ENCODE data around the gene IL12RB2. TPM values are rescaled to one million over a fixed set of nuclear protein-coding genes. Genes with fewer than 3 reads are reported as not detected.

The IL12RB2 gene
- total RNA-seq, 2 experiments from 2014 or later, result 86.9 to 90.7 TPM

DNA sequence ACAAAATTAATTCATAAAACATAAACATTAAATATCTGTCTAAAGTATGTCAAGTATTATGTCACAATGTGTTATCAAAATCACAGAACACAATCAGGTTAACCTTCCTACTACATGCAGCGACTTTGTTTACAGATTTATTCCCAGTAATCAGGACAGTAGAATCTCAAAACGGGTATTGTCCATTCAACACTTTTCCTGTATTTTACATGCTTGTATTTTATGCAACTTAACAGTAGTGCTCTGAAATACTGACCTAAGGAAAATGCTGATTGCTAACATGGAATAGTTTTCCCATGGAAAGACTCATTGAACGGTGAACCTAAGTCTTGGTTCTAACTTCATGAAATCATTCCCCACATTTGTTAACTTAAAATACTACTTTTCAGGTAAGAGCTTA, 120.3 kb downstream of the IL12RB2 start:
- Mint-ChIP-seq H3K27me3 (no peaks in the 10 kb centered on the region), H3K36me3 (peaks cover 68% of the 10 kb centered on the region), H3K4me1 (ENCODE audit: low read depth) (peaks cover 56% of the 10 kb centered on the region), H3K27ac (peak overlapping the region; percentile 97), H3K4me3 (peak overlapping the region; percentile 83), H3K9me3 (no peaks in the 10 kb centered on the region)
- ChIA-PET CTCF (interaction anchor here (0.7 to 2.1 kb wide), 7 partner anchors 12 to 243 kb away, joined by 3 to 16 read pairs (median 3); no protein-coding TSS in a partner anchor), POLR2A (interaction anchor here (0.6 to 4.3 kb wide), 7 partner anchors 9 to 261 kb away, joined by 3 to 32 read pairs (median 13); partner anchors contain the start of genes GADD45A and IL23R)
- intact Hi-C loops (cut with micrococcal nuclease), result loop anchor here (2.0 kb wide), 1 partner anchor 15 kb away; no protein-coding TSS in a partner anchor
- DNase-seq, result no peak

DNA sequence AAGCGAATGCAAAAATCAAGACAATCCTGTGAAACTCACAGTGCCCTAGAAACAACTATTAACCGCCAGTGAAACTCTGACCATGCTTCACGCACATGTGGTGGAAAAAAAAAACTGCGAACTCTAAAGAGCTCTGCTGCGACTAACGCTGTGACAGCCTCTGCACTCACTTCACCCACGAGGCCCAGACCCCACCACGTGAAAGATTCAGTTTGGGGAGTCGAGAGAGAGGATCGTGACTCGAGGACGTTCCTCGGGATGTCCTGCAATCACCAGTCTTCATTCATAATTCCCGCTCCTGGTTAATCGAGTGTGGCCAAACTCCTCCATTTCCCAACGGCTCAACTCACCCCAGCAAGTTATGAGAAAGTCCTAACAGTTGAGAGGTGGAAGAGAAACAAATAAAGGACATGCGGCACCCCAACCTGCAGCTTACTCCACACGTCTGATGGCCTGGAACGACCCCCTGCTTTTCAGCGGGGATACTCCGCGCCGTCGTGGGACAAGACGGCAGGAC, 121.4 kb downstream of the IL12RB2 start:
- peak overlapping the region; percentile 97 for H3K27ac Mint-ChIP-seq
- H3K36me3 Mint-ChIP-seq, result peaks cover 59% of the 10 kb centered on the region
- peak; percentile 47 for DNase-seq
- POLR2A ChIA-PET, result interaction anchor here (0.6 to 4.3 kb wide), 14 partner anchors 8 to 267 kb away, joined by 3 to 32 read pairs (median 9); partner anchors contain the start of genes GADD45A and IL23R
- peaks cover 60% of the 10 kb centered on the region for H3K4me1 Mint-ChIP-seq (ENCODE audit: low read depth)
- H3K4me3 Mint-ChIP-seq, result peak overlapping the region; percentile 83
- intact Hi-C loops (cut with micrococcal nuclease), result no loop called here
- H3K27me3 Mint-ChIP-seq, result no peaks in the 10 kb centered on the region
- CTCF ChIA-PET, result interaction anchor here (0.7 to 2.1 kb wide), 7 partner anchors 10 to 216 kb away, joined by 3 to 16 read pairs (median 3); no protein-coding TSS in a partner anchor
- H3K9me3 Mint-ChIP-seq, result no peaks in the 10 kb centered on the region

- Mint-ChIP-seq H3K9me3 (no peaks in the 10 kb centered on the region), H3K27ac (peak overlapping the region; percentile 97), H3K36me3 (peaks cover 53% of the 10 kb centered on the region), H3K4me3 (peak overlapping the region; percentile 83), H3K27me3 (no peaks in the 10 kb centered on the region), H3K4me1 (ENCODE audit: low read depth) (peaks cover 57% of the 10 kb centered on the region)
- DNase-seq, result peak; percentile 50
- CTCF ChIA-PET, result interaction anchor here (1.3 to 2.1 kb wide), 5 partner anchors 11 to 217 kb away, joined by 3 to 16 read pairs (median 6); no protein-coding TSS in a partner anchor
- POLR2A ChIA-PET, result interaction anchor here (0.6 to 4.3 kb wide), 16 partner anchors 8 to 376 kb away, joined by 3 to 32 read pairs (median 8); partner anchors contain the start of genes GADD45A, IL23R and SLC35D1
- intact Hi-C loops (cut with micrococcal nuclease), result loop anchor here (1.0 to 10.0 kb wide), 12 partner anchors 29 to 505 kb away; partner anchors contain the start of genes DNAI4 and MIER1
Measured at GRCh38 chr1:67429528-67430357, 122.1 kb downstream of the IL12RB2 start.

DNA sequence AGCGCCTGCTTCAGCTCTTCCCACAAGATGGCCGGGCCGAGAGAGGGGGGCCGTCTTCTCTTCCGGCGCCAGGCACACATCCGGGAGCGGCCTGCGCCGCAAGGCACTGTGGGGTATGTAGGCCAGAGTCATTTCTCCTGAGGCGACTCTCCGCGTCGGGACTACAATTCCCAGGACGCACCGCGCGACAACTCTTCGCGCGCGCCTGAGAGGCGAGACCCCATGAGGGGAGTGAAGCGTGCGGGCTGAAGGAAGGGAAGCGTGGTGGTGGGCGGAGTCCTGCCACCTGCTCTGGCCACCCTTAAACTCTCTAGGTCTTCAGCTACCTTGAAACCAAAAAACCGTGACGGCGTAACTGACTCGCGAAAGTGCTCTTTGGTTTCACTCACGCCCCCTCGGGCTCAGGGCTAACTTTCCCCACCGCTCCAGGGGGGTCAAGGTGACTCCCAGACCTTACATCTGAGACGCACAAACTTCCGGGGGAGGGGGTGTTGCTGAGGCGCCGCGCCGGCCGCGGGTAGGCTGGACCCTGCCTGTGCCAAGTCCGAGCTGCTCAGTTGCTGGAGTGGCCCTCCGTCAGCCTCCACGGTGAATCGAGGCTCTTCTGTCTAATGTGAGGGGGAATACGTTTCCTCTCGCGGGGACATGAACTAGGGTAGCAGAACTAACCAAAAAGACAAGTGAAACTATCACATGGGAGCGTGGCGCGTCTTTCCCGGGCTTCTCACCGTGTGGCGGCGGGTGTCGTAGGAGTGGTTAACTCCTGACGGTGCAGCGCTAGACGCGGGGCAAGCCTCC, 122.9 kb downstream of the IL12RB2 start, which contains the start of gene SERBP1:
TSS of gene SERBP1 (minus strand) at position 45 of the 798 bp plus-strand sequence. CDS start 102 bp downstream, outside the sequence.
- H3K27ac Mint-ChIP-seq, result peak within 1 kb of the TSS; percentile 97
- H3K36me3 Mint-ChIP-seq, result peaks cover 45% of the 10 kb centered on the region
- peak; percentile 97 for DNase-seq
- CTCF ChIA-PET, result interaction anchor here (2.1 to 2.8 kb wide), 2 partner anchors 70 kb away, joined by 11 to 13 read pairs; no protein-coding TSS in a partner anchor
- peak within 1 kb of the TSS; percentile 83 for H3K4me3 Mint-ChIP-seq
- H3K4me1 Mint-ChIP-seq (ENCODE audit: low read depth), result peaks cover 50% of the 10 kb centered on the region
- POLR2A ChIA-PET, result interaction anchor here (0.6 to 4.3 kb wide), 15 partner anchors 11 to 377 kb away, joined by 3 to 32 read pairs (median 6); partner anchors contain the start of genes GADD45A, IL23R and SLC35D1
- H3K27me3 Mint-ChIP-seq, result no peaks in the 10 kb centered on the region
- intact Hi-C loops (cut with micrococcal nuclease), result loop anchor here (1.0 to 10.0 kb wide), 13 partner anchors 11 to 506 kb away; partner anchors contain the start of genes DNAI4 and MIER1
- no peaks in the 10 kb centered on the region for H3K9me3 Mint-ChIP-seq

GRCh38 chr1:67431156-67431765, 123.6 kb downstream of the IL12RB2 start:
- ChIA-PET POLR2A (interaction anchor here (1.3 to 4.3 kb wide), 10 partner anchors 10 to 260 kb away, joined by 3 to 32 read pairs (median 8); partner anchors contain the start of gene GADD45A), CTCF (interaction anchor here (0.9 to 2.8 kb wide), 3 partner anchors 69 to 219 kb away, joined by 4 to 13 read pairs (median 6); no protein-coding TSS in a partner anchor)
- peaks cover 43% of the 10 kb centered on the region for H3K4me1 Mint-ChIP-seq (ENCODE audit: low read depth)
- no peak for DNase-seq
- H3K4me3 Mint-ChIP-seq, result peak overlapping the region; percentile 83
- peak overlapping the region; percentile 97 for H3K27ac Mint-ChIP-seq
- intact Hi-C loops (cut with micrococcal nuclease), result loop anchor here (1.0 to 10.0 kb wide), 8 partner anchors 10 to 446 kb away; no protein-coding TSS in a partner anchor
- peaks cover 38% of the 10 kb centered on the region for H3K36me3 Mint-ChIP-seq
- H3K9me3 Mint-ChIP-seq, result no peaks in the 10 kb centered on the region
- H3K27me3 Mint-ChIP-seq, result no peaks in the 10 kb centered on the region

GRCh38 chr1:67431869-67432578, 124.4 kb downstream of the IL12RB2 start:
- intact Hi-C loops (cut with micrococcal nuclease), result loop anchor here (1.0 to 10.0 kb wide), 8 partner anchors 9 to 447 kb away; no protein-coding TSS in a partner anchor
- peaks cover 40% of the 10 kb centered on the region for H3K4me1 Mint-ChIP-seq (ENCODE audit: low read depth)
- peaks cover 33% of the 10 kb centered on the region for H3K36me3 Mint-ChIP-seq
- ChIA-PET CTCF (interaction anchor here (0.7 to 2.8 kb wide), 5 partner anchors 21 to 274 kb away, joined by 3 to 13 read pairs (median 4); no protein-coding TSS in a partner anchor), POLR2A (interaction anchor here (1.4 to 4.3 kb wide), 4 partner anchors 31 to 253 kb away, joined by 5 to 32 read pairs (median 10); partner anchors contain the start of gene GADD45A)
- H3K27me3 Mint-ChIP-seq, result no peaks in the 10 kb centered on the region
- peak overlapping the region; percentile 83 for H3K4me3 Mint-ChIP-seq
- H3K27ac Mint-ChIP-seq, result peak overlapping the region; percentile 97
- no peak for DNase-seq
- H3K9me3 Mint-ChIP-seq, result no peaks in the 10 kb centered on the region

DNA sequence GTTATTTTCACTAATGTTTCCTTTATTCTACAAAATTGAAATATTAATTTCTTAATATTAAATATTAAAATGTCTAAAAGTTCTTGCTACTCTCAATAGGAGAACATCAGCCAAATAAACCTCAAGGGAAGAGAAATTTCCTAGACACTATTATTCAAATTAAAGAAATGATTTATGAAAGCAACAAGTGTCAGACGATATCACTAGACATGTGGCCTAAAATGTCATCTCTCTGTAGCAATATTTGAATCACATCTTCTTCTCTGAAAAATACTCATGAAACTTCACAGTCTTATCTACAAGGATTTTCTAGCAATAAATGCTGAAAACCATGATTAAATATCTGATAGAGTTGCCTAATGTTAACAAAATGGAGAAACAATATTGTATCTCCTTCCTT, 125.1 kb downstream of the IL12RB2 start:
- no peaks in the 10 kb centered on the region for H3K9me3 Mint-ChIP-seq
- DNase-seq, result no peak
- peaks cover 25% of the 10 kb centered on the region for H3K36me3 Mint-ChIP-seq
- no peaks in the 10 kb centered on the region for H3K27me3 Mint-ChIP-seq
- peak overlapping the region; percentile 32 for H3K27ac Mint-ChIP-seq
- ChIA-PET POLR2A (no interaction called here), CTCF (interaction anchor here (0.7 to 2.8 kb wide), 3 partner anchors 21 to 275 kb away, joined by 3 to 13 read pairs (median 3); no protein-coding TSS in a partner anchor)
- H3K4me1 Mint-ChIP-seq (ENCODE audit: low read depth), result peaks cover 33% of the 10 kb centered on the region
- intact Hi-C loops (cut with micrococcal nuclease), result loop anchor here (5.0 to 10.0 kb wide), 2 partner anchors 55 to 448 kb away; no protein-coding TSS in a partner anchor
- no peak overlapping the region for H3K4me3 Mint-ChIP-seq

DNA sequence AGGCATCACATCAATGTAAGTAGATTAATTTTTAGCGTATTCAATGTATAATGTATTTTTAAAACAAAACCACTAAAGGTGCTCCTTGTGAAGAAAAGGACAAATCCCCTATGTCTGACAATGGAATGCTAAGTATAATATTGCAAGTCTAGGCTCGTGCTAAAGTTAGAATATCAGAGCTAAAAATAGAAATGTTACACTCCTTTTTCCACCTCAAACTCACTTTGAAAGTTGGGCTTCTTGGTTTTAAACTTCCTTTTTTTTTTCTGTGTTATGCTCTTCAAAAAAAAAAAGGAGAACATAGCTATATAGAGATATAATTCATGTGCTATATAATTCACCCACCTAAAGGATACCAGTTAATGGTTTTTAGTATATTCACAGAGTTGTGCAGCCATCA, 126.2 kb downstream of the IL12RB2 start:
- intact Hi-C loops (cut with micrococcal nuclease), result loop anchor here (5.0 to 10.0 kb wide), 2 partner anchors 53 to 449 kb away; no protein-coding TSS in a partner anchor
- no peak overlapping the region for H3K4me3 Mint-ChIP-seq
- H3K4me1 Mint-ChIP-seq (ENCODE audit: low read depth), result peaks cover 30% of the 10 kb centered on the region
- no peaks in the 10 kb centered on the region for H3K9me3 Mint-ChIP-seq
- ChIA-PET CTCF (interaction anchor here (2.8 kb wide), 1 partner anchor 67 kb away, joined by 13 read pairs; no protein-coding TSS in a partner anchor), POLR2A (interaction anchor here (0.6 kb wide), 1 partner anchor 78 kb away, joined by 5 read pairs; no protein-coding TSS in a partner anchor)
- H3K36me3 Mint-ChIP-seq, result peaks cover 15% of the 10 kb centered on the region
- no peak for DNase-seq
- no peaks in the 10 kb centered on the region for H3K27me3 Mint-ChIP-seq
- no peak overlapping the region for H3K27ac Mint-ChIP-seq

DNA sequence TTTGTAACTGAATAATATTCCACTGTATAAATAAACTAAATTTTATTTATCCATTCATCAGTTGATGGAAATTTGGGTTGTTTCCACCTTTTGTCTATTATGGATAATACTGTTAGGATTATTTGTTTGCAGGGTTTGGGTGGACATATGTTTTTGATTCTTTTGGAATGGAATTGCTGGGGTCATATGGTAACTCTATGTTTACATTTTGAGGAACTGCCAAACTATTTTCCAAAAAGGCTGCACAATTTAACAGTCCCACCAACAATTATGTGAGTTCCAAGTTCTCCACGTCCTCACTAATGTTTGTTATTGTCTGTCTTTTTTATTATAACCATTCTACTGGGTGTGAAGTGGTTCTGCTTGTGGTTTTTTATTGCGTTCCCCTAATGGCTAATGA, 126.8 kb downstream of the IL12RB2 start:
- Mint-ChIP-seq H3K27me3 (no peaks in the 10 kb centered on the region), H3K4me3 (no peak overlapping the region), H3K36me3 (peaks cover 9% of the 10 kb centered on the region), H3K27ac (no peak overlapping the region), H3K4me1 (ENCODE audit: low read depth) (peaks cover 30% of the 10 kb centered on the region), H3K9me3 (no peaks in the 10 kb centered on the region)
- ChIA-PET POLR2A (interaction anchor here (0.6 kb wide), 1 partner anchor 78 kb away, joined by 5 read pairs; no protein-coding TSS in a partner anchor), CTCF (no interaction called here)
- intact Hi-C loops (cut with micrococcal nuclease), result loop anchor here (5.0 to 10.0 kb wide), 2 partner anchors 53 to 450 kb away; no protein-coding TSS in a partner anchor
- DNase-seq, result no peak
